SU-DHL-6 (cell line): ENCODE results near the gene PPM1L.

Experiments
- EZH2phosphoT487 ChIP-seq: fragments of 200-600 bp; sonication (generic), shearing (Covaris generic); conservative IDR thresholded peaks from 2 replicates; pipeline ENCODE4 v1.6.1; 2018; ENCODE audit warnings: mild to moderate bottlenecking, antibody characterized with exemption, low read length, moderate library complexity, mixed read lengths
- TF ChIP-seq, protein P1 (sequence below): fragments of 200-600 bp; sonication (generic); IDR thresholded peaks from one replicate; pipeline ENCODE4 v1.5.1; 2017; ENCODE audit warnings: antibody characterized with exemption, mild to moderate bottlenecking, low read length, moderate library complexity; ENCODE audit not compliant: insufficient read depth, poor library complexity, severe bottlenecking

GRCh38 chr3:160804762-160805161 is 48.7 kb downstream of the PPM1L start:
- TF ChIP-seq EZH2phosphoT487: no peak
- TF ChIP-seq, protein P1, sequence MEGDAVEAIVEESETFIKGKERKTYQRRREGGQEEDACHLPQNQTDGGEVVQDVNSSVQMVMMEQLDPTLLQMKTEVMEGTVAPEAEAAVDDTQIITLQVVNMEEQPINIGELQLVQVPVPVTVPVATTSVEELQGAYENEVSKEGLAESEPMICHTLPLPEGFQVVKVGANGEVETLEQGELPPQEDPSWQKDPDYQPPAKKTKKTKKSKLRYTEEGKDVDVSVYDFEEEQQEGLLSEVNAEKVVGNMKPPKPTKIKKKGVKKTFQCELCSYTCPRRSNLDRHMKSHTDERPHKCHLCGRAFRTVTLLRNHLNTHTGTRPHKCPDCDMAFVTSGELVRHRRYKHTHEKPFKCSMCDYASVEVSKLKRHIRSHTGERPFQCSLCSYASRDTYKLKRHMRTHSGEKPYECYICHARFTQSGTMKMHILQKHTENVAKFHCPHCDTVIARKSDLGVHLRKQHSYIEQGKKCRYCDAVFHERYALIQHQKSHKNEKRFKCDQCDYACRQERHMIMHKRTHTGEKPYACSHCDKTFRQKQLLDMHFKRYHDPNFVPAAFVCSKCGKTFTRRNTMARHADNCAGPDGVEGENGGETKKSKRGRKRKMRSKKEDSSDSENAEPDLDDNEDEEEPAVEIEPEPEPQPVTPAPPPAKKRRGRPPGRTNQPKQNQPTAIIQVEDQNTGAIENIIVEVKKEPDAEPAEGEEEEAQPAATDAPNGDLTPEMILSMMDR: no peak
